ENCODE measurements around the gene SOX1. TPM values are rescaled to one million over a fixed set of nuclear protein-coding genes. Genes with fewer than 3 reads are reported as not detected.
A peak's percentile ranks its signal among the peaks of the same experiment; 100 is the strongest.

SOX1 gene
- total RNA-seq, 1 donor from 2014 or later = not detected

DNA sequence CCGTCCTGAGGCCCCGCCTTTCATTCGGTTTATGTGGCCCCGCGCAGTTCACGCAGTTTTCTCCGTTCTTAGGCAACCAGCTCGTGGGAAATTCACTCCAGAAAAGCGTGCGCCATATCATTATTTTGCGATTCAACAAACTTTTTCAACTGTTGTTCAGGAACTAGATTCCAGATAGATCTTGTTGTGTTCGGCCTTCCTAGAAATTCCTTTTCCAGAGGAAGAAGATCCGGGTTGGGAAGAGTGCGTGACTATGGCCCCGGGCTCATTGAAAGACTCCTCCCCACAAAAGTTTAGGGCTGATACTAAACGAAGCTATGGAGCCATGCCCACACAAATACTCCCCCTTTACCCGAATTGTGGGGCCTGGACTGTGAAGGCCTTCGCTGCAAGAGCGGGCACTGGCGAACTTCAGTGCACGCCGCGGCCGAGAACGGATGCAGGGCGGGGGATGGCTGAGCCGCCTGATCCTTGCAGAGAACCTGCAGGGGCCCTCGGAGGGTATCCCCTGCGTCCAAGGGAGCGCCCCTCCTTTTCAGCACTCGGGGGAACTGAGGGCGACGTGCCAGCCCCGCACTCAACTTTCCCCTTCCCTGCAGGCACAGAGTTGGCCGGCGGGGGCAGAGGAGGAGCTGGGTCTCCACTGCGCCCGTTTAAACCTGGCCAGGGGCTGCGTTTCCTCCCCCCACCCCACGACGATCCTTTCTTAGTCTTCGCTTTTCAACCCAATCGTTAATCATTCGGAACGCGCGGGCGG lies 904 bp upstream of the SOX1 start:
- Histone ChIP-seq H3K27me3 (no peaks in the 10 kb centered on the region), H3K9me3 (no peaks in the 10 kb centered on the region), H3K4me3 (peak overlapping the region; percentile 33 to 55), H3K4me1 (no peaks in the 10 kb centered on the region), H3K27ac (no peak overlapping the region), H3K36me3 (no peaks in the 10 kb centered on the region)
- no peak for DNase-seq (ENCODE audit: low spot score in 2 of 2)
- intact Hi-C loops (cut with DNase I) = no loop called here
- TF ChIP-seq, protein P1, sequence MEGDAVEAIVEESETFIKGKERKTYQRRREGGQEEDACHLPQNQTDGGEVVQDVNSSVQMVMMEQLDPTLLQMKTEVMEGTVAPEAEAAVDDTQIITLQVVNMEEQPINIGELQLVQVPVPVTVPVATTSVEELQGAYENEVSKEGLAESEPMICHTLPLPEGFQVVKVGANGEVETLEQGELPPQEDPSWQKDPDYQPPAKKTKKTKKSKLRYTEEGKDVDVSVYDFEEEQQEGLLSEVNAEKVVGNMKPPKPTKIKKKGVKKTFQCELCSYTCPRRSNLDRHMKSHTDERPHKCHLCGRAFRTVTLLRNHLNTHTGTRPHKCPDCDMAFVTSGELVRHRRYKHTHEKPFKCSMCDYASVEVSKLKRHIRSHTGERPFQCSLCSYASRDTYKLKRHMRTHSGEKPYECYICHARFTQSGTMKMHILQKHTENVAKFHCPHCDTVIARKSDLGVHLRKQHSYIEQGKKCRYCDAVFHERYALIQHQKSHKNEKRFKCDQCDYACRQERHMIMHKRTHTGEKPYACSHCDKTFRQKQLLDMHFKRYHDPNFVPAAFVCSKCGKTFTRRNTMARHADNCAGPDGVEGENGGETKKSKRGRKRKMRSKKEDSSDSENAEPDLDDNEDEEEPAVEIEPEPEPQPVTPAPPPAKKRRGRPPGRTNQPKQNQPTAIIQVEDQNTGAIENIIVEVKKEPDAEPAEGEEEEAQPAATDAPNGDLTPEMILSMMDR (IDR thresholded peaks at IDR 0.05) = no peak

DNA sequence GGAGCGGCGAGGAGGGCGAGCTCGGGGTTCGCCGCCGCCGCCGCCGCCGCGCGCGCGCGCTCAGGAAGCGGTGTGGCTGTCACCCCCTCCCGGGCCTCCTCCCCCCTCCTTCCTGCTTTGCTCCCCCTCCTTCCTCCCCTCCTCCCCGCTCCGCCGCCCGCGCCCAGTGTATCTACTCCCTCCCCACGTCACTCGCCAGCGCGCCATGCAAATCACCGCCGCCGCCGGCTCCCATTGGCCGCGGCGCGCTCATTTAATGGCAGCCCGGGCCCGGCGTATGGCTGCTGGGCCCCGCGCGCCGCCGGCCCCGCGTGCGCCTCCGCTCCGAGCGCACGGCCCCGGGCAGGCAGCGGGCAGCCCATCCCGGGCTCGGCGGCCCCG lies 335 bp upstream of the SOX1 start:
- H3K27ac ChIP-seq = no peak overlapping the region
- H3K4me1 ChIP-seq = no peaks in the 10 kb centered on the region
- no peaks in the 10 kb centered on the region for H3K9me3 ChIP-seq
- no peak for DNase-seq (ENCODE audit: low spot score in 2 of 2)
- TF ChIP-seq, protein P1 (IDR thresholded peaks at IDR 0.05) = no peak
- peaks cover 1% of the 10 kb centered on the region for H3K27me3 ChIP-seq
- intact Hi-C loops (cut with DNase I) = no loop called here
- H3K4me3 ChIP-seq = peak overlapping the region; percentile 33 to 55
- H3K36me3 ChIP-seq = no peaks in the 10 kb centered on the region

DNA sequence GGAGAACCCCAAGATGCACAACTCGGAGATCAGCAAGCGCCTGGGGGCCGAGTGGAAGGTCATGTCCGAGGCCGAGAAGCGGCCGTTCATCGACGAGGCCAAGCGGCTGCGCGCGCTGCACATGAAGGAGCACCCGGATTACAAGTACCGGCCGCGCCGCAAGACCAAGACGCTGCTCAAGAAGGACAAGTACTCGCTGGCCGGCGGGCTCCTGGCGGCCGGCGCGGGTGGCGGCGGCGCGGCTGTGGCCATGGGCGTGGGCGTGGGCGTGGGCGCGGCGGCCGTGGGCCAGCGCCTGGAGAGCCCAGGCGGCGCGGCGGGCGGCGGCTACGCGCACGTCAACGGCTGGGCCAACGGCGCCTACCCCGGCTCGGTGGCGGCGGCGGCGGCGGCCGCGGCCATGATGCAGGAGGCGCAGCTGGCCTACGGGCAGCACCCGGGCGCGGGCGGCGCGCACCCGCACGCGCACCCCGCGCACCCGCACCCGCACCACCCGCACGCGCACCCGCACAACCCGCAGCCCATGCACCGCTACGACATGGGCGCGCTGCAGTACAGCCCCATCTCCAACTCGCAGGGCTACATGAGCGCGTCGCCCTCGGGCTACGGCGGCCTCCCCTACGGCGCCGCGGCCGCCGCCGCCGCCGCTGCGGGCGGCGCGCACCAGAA lies 1.1 kb downstream of the SOX1 start:
- no peak overlapping the region for H3K27ac ChIP-seq
- no peak for DNase-seq (ENCODE audit: low spot score in 2 of 2)
- H3K4me3 ChIP-seq = no peak overlapping the region
- peaks cover 1 to 3% of the 10 kb centered on the region in 2 donors for H3K4me1 ChIP-seq
- H3K9me3 ChIP-seq = no peaks in the 10 kb centered on the region
- TF ChIP-seq, protein P1 (IDR thresholded peaks at IDR 0.05) = no peak
- peaks cover 10% of the 10 kb centered on the region for H3K27me3 ChIP-seq
- no peaks in the 10 kb centered on the region for H3K36me3 ChIP-seq
- intact Hi-C loops (cut with DNase I) = no loop called here

DNA sequence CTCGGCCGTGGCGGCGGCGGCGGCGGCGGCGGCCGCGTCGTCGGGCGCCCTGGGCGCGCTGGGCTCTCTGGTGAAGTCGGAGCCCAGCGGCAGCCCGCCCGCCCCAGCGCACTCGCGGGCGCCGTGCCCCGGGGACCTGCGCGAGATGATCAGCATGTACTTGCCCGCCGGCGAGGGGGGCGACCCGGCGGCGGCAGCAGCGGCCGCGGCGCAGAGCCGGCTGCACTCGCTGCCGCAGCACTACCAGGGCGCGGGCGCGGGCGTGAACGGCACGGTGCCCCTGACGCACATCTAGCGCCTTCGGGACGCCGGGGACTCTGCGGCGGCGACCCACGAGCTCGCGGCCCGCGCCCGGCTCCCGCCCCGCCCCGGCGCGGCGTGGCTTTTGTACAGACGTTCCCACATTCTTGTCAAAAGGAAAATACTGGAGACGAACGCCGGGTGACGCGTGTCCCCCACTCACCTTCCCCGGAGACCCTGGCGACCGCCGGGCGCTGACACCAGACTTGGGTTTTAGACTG lies 1.7 kb downstream of the SOX1 start:
- peaks cover 10% of the 10 kb centered on the region for H3K27me3 ChIP-seq
- no peak overlapping the region for H3K4me3 ChIP-seq
- TF ChIP-seq, protein P1 (IDR thresholded peaks at IDR 0.05) = no peak
- no peaks in the 10 kb centered on the region for H3K36me3 ChIP-seq
- peaks cover 3 to 5% of the 10 kb centered on the region in 2 donors for H3K4me1 ChIP-seq
- no peak overlapping the region for H3K27ac ChIP-seq
- intact Hi-C loops (cut with DNase I) = no loop called here
- no peaks in the 10 kb centered on the region for H3K9me3 ChIP-seq
- DNase-seq (ENCODE audit: low spot score in 2 of 2) = no peak

DNA sequence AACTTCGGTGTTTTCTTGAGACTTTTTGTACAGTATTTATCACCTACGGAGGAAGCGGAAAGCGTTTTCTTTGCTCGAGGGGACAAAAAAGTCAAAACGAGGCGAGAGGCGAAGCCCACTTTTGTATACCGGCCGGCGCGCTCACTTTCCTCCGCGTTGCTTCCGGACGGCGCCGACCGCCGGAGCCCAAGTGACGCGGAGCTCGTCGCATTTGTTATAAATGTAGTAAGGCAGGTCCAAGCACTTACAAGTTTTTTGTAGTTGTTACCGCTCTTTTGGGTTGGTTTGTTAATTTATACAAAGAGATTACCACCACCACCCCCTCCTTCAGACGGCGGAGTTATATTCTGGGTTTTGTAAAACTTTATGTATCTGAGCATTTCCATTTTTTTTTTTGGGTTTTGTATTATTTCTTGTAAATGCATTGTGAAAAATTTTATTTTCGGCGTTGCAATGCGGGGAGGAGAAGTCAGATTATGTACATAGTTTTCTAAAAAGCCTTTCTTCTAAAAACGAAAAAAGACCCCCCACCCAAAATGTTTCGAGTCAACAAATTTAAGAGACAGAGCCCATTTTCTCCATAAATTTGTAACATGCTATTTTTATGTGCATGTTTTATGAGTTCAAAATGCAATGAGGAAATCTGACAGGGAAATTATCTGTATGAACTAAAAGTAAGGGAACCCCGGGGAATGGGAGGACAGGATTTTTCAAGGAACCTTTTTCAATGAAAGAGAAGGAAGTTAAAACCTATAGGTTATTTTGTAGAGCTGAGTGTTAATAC lies 2.3 kb downstream of the SOX1 start:
- H3K4me3 ChIP-seq = no peak overlapping the region
- H3K9me3 ChIP-seq = no peaks in the 10 kb centered on the region
- intact Hi-C loops (cut with DNase I) = no loop called here
- H3K27me3 ChIP-seq = peaks cover 10% of the 10 kb centered on the region
- TF ChIP-seq, protein P1 (IDR thresholded peaks at IDR 0.05) = no peak
- H3K4me1 ChIP-seq = peaks cover 3 to 5% of the 10 kb centered on the region in 2 donors
- no peak overlapping the region for H3K27ac ChIP-seq
- no peaks in the 10 kb centered on the region for H3K36me3 ChIP-seq
- DNase-seq (ENCODE audit: low spot score in 2 of 2) = no peak
